HT1080 (cell line): ENCODE data around the gene POGLUT3. TPM values are rescaled to one million over a fixed set of nuclear protein-coding genes. Genes with fewer than 3 reads are reported as not detected.

Source experiments
- DNase-seq: peaks from one replicate; pipeline ENCODE4 v3.0.0-alpha.2; 2015; ENCODE audit warnings: low read depth
- polyA plus RNA-seq, 2 experiments: library from polyadenylated mRNA; depleted of rRNA; stranded (reverse); fragments of >200 nt; gene quantifications; 2 replicates each; pipeline ENCODE4 v1.2.3, GENCODE V29; 2015
- total RNA-seq: library from RNA; depleted of rRNA; stranded (reverse); fragments of >200 nt; shearing (Covaris generic); gene quantifications from 2 replicates; pipeline ENCODE4 v1.2.3, GENCODE V29; 2014; rRNA removed

The POGLUT3 gene, protein sequence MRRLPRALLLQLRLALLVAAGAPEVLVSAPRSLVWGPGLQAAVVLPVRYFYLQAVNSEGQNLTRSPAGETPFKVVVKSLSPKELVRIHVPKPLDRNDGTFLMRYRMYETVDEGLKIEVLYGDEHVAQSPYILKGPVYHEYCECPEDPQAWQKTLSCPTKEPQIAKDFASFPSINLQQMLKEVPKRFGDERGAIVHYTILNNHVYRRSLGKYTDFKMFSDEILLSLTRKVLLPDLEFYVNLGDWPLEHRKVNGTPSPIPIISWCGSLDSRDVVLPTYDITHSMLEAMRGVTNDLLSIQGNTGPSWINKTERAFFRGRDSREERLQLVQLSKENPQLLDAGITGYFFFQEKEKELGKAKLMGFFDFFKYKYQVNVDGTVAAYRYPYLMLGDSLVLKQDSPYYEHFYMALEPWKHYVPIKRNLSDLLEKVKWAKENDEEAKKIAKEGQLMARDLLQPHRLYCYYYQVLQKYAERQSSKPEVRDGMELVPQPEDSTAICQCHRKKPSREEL
- 34.8 and 40.0 TPM in 2 replicates for total RNA-seq
- 51.6 and 61.1 TPM in 2 replicates for polyA plus RNA-seq (2015; cell fraction: cytosol; rRNA removed)
- 34.8 and 37.0 TPM in 2 replicates for polyA plus RNA-seq (2015; cell fraction: nucleus; rRNA removed)

GRCh38 chr11:108498046-108498815 lies at the start of gene POGLUT3:
Gene POGLUT3, minus strand, starts transcription at chr11:108498384. Its CDS starts 18 bp downstream, at chr11:108498366.
- peak; percentile 59 for DNase-seq

DNA sequence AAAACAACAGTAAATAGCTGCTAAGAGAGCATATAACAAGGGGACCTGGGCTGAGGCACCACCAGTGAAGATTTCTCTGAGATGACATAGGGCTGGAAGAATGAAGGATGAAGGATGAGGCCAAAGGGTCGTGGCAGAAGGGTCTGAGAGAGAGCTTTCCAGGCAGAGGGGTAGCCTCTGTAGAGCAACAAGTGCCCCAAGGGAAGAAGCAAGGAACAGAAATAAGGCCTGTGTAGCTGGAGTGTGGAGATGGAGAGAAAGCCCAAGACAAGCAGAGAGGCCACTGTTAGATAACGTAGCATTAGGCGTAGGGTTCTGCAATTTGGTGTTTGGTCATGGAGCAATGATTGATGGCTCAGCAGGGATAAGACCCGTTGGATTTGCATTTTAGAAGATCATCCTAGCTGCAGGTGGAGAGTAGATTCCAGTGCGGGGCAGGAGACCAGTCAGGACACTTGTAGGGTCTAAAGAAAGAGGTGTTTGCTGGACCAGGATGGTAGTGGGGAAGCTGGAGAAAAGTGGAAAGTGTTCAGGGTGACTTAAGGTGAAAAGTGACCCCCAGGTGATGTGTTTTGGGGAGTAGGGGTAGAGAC lies 47.8 kb upstream of the POGLUT3 start:
- no peak for DNase-seq

GRCh38 chr11:108543316-108543964 lies 45.3 kb upstream of the POGLUT3 start:
- DNase-seq, result no peak

DNA sequence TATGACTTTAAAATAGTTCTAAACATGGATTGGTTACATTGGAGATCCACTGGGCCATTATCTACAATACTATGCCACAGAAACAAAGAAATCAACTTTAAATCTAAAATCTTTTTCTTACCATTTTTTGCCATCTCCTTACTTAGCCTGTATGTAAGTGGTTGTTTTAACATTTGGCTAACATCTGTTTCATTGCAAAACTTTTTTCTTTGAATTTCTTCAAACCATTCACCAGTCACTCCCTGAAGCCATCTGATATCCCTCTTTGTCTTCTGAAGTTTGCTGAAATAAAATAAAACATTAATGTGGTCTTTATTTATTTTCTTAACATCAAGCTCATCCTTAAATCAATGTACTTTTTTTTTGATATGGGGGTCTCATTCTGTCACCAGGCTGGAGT lies 43.3 kb upstream of the POGLUT3 start:
- DNase-seq, result no peak

- DNase-seq, result no peak
These were observed 40.3 kb upstream of the POGLUT3 start for GRCh38 chr11:108538502-108538901.

DNA sequence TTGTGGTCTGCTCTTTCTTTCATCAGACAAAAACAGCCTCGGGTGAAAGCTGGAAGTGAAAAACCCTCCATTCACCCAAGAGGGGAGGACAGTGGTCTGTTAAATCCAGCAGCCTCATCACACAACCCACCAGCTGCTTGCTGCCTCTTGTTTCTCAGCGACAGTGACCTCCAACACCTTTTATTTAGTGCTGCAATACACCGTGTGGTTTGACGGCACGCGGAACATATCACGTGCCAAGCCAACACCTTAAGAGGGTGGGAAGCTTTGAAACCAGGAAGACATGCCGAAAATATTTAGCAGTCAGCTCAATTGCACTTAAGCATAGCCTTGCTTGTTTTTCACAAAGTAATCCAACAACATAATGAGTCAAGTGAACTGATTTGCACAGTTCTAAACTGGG lies 39.8 kb upstream of the POGLUT3 start:
- no peak for DNase-seq

DNA sequence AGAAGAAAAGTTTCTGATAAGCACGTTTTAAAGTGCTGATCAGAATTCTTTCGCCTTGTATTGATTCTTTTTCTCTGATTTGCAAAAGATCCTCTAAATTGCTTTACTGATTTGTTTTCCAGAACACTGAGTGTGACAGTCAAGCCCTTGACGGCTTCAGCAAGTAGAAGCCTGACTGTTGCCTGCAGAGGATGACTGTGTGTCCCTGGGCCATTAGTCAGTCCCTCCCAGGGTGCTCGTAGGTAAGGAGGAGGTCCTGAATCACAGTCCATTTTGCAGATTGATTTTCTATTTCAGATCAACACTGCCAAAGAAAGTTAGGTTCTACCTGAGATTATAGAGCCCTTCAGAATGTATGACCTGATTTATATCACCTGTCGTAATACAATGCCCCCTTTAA lies 38.6 kb upstream of the POGLUT3 start:
- no peak for DNase-seq

DNA sequence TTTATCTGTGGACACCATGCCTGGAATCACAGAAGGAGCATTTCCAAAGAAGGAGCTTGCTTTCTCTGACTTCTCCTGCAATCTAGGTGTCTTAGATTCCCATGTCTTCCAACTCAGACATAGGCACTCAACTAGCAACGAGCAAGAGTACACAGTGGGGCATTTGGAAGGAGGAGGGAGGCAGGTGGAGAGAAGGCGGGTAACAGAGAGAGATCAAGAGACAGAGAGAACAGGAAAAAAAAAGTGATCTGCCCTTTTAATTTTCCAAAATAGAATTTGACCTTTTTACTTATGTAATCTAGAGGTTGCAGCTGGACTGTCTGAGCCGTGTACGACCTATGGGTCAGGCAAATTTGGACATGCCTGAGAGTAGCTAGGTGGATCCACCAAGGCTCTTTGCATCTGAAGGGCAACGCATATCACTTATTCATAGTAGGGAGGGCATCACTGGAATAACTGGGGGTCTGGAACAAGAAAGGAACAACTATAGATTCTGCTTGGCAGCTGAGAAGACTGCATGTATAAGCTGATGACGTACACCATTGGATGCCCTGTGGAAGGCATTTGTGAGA lies 37.3 kb upstream of the POGLUT3 start:
- DNase-seq, result no peak

- no peak for DNase-seq
These were observed 36.2 kb upstream of the POGLUT3 start for GRCh38 chr11:108534274-108534882.

- DNase-seq, result no peak
These were observed 32.2 kb upstream of the POGLUT3 start for GRCh38 chr11:108530426-108530825.

- DNase-seq, result no peak
These were observed 29.2 kb upstream of the POGLUT3 start for GRCh38 chr11:108527382-108527781.

- DNase-seq, result no peak
These were observed 27.0 kb upstream of the POGLUT3 start for GRCh38 chr11:108525161-108525560.

DNA sequence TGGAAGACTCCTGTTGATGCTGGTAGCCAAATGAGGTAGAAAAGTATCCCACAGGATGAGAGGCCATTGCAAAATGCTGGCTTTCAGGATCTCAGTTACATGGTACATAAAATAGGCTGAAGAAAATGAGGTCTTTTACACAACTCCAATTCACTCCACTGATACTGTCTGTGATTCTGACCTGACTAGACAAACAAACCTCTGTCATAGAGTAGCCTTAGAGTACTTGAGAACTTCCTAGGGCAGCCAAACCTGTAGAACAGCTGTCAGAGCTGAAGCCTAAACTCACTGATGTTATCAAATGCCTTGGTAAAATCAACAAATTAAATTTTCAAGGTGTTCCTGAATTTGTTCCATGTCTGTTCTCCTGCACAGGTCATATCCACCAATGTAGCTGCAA lies 26.2 kb upstream of the POGLUT3 start:
- DNase-seq, result no peak

DNA sequence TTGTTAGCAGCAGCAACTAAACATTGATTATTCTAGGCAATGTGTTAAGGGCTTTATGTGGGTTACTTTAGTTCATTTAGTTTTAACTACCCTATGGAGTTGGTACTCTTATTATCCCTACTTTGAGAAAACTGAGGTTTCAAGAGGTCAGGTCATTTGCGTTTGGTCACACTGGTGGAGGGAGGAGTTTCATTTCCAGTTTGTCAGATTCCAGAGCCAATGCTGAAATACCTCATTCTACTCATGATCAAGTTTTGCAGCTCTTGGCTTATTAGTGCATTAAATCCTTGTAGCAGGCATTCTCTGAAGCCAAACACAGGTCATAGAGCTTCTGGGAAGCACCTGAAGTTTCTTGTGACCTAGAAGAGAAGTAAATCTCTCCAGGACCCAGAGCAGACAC lies 24.1 kb upstream of the POGLUT3 start:
- no peak for DNase-seq

- DNase-seq, result no peak
These were observed 20.4 kb upstream of the POGLUT3 start for GRCh38 chr11:108518581-108518980.

- no peak for DNase-seq
These were observed 17.9 kb upstream of the POGLUT3 start for GRCh38 chr11:108516125-108516524.

- no peak for DNase-seq
These were observed 14.5 kb upstream of the POGLUT3 start for GRCh38 chr11:108512708-108513107.

GRCh38 chr11:108511851-108512474 lies 13.8 kb upstream of the POGLUT3 start:
- peak; percentile 75 for DNase-seq

DNA sequence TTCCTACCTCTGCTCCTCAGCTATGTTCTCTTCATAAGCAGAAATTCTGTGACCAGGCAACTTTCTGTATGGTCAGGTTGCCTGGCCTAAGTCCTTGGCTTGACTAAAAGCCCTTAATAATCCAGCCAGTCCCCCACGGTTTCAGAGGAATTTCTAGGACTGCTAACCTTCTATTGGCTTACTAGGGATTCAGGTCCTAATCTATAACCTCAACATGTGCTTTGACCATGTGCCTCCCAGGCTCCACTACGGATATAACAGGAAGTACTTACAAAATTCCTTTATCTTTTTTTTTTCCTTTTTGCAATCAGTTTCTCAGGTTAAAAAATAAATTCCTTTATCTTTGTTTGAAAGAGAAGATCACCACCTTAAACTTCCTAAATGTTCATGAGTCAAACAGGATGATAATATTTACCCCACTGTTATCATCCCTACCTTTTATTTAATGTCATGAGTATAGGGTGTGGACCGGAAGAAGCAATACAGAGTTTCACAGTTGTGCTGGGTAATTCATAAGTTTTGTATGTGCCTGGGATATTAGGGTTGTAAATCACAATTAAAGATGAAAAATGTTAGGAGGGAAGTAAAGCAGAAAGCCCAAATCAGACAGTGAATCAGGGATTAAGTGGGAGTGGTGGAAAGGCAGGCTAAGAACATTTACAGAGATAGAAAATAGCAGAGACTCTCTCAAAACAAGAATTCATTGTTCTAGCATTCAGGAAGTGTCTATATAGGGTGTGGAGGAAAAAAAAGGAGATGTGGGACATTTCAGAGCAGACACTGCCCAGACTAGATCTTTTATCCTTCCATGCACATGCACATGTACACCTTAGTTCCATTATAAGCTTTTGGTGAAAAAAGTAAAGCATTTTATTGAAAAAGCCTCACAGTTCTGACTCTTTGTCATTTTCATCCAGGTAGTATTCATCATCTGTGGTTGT lies 10.7 kb upstream of the POGLUT3 start:
- DNase-seq, result no peak
